HEK293 (cell line): ENCODE results near the gene CELSR1.

Experiments
- CTCF ChIA-PET: fragments of 350-600 bp; formaldehyde crosslinking; extraction: SDS; loops from one replicate; lab custom pipeline; 2021; ENCODE audit warnings: antibody characterized with exemption; lab: Yijun Ruan, JAX
- POLR2A ChIA-PET: fragments of 300-600 bp; formaldehyde crosslinking; extraction: SDS; loops from one replicate; lab custom pipeline; 2020; ENCODE audit warnings: antibody characterized with exemption, inconsistent platforms; lab: Yijun Ruan, JAX
- H3K27ac ChIP-seq: fragments of 200-500 bp; sonication (Bioruptor generic); 2 replicates; pipeline ENCODE4 v1.5.1; 2014; ENCODE audit warnings: low read depth, low read length, control low read depth, inconsistent platforms; ENCODE audit errors: extremely low read depth
- H3K36me3 ChIP-seq, 2 experiments: fragments of 200-500 bp in 1 of 2; sonication (Bioruptor generic) in 1 of 2; 1 replicate in 1 of 2; 2 replicates in 1 of 2; pipeline ENCODE4 v1.5.1; 2014 to 2017; ENCODE audit warnings: inconsistent platforms in 2 of 2, low read length in 2 of 2; ENCODE audit not compliant: control insufficient read depth in 2 of 2, insufficient read depth in 1 of 2
- H3K4me1 ChIP-seq: fragments of 200-500 bp; sonication (Bioruptor generic); 2 replicates; pipeline ENCODE4 v1.5.1; 2014; ENCODE audit warnings: mild to moderate bottlenecking, low read length, inconsistent platforms; ENCODE audit not compliant: control insufficient read depth, insufficient read depth
- H3K4me3 ChIP-seq: 2 replicates; pipeline ENCODE4 v1.5.1; 2011; ENCODE audit warnings: low read depth, mild to moderate bottlenecking, control low read depth, low read length, moderate library complexity
- H3K9me3 ChIP-seq: fragments of 200-500 bp; sonication (Bioruptor generic); 2 replicates; pipeline ENCODE4 v1.5.1; 2014; ENCODE audit warnings: low read depth, low read length, inconsistent platforms; ENCODE audit not compliant: control insufficient read depth, insufficient read depth
- ATF2 ChIP-seq: fragments of 450-650 bp; formaldehyde crosslinking; IDR thresholded peaks from 2 replicates; pipeline ENCODE4 v1.5.1; 2016; ENCODE audit warnings: missing biosample characterization, missing genetic modification characterization, low read depth
- BCL11A ChIP-seq: fragments of 450-650 bp; formaldehyde crosslinking; IDR thresholded peaks from 2 replicates; pipeline ENCODE4 v1.5.1; 2016; ENCODE audit warnings: low read depth, missing biosample characterization, missing genetic modification characterization
- EGR2 ChIP-seq: fragments of 450-650 bp; formaldehyde crosslinking; IDR thresholded peaks from 2 replicates; pipeline ENCODE4 v1.5.1; 2016; ENCODE audit warnings: low read depth, missing biosample characterization, missing genetic modification characterization
- KLF10 ChIP-seq: fragments of 450-650 bp; IDR thresholded peaks from 2 replicates; pipeline ENCODE4 v1.5.1; 2018; ENCODE audit warnings: missing biosample characterization, mild to moderate bottlenecking, missing genetic modification characterization
- MEIS1 ChIP-seq: sonication (generic); formaldehyde crosslinking; IDR thresholded peaks from 2 replicates; pipeline ENCODE4 v1.8.1; 2022; ENCODE audit warnings: missing genetic modification reagents, mild to moderate bottlenecking, borderline replicate concordance
- RBAK ChIP-seq: fragments of 450-650 bp; formaldehyde crosslinking; IDR thresholded peaks from 2 replicates; pipeline ENCODE4 v1.5.1; 2016; ENCODE audit warnings: missing biosample characterization, missing genetic modification characterization
- SCRT1 ChIP-seq: fragments of 450-650 bp; formaldehyde crosslinking; IDR thresholded peaks from 2 replicates; pipeline ENCODE4 v1.5.1; 2016; ENCODE audit warnings: missing biosample characterization, missing genetic modification characterization, borderline replicate concordance
- SCRT2 ChIP-seq: fragments of 450-650 bp; formaldehyde crosslinking; IDR thresholded peaks from 2 replicates; pipeline ENCODE4 v1.5.1; 2016; ENCODE audit warnings: missing biosample characterization, missing genetic modification characterization
- TCF7L2 ChIP-seq: IDR thresholded peaks from 2 replicates; pipeline ENCODE4 v1.6.1; 2011; ENCODE audit warnings: low read depth, mild to moderate bottlenecking, inconsistent platforms, low read length, moderate library complexity, borderline replicate concordance
- WT1 ChIP-seq: fragments of 450-650 bp; formaldehyde crosslinking; IDR thresholded peaks from 2 replicates; pipeline ENCODE4 v1.5.1; 2016; ENCODE audit warnings: missing biosample characterization, missing genetic modification characterization
- ZBTB1 ChIP-seq: fragments of 450-650 bp; formaldehyde crosslinking; IDR thresholded peaks from 2 replicates; pipeline ENCODE4 v1.5.1; 2016; ENCODE audit warnings: missing biosample characterization, missing genetic modification characterization
- ZBTB17 ChIP-seq: fragments of 450-650 bp; formaldehyde crosslinking; IDR thresholded peaks from 2 replicates; pipeline ENCODE4 v1.5.1; 2016; ENCODE audit warnings: missing biosample characterization, missing genetic modification characterization
- ZFHX2 ChIP-seq: fragments of 450-650 bp; formaldehyde crosslinking; conservative IDR thresholded peaks from 2 replicates; pipeline ENCODE4 v1.5.1; 2016; ENCODE audit warnings: missing biosample characterization, missing genetic modification characterization
- ZFP3 ChIP-seq: fragments of 450-650 bp; formaldehyde crosslinking; IDR thresholded peaks from 2 replicates; pipeline ENCODE4 v1.5.1; 2016; ENCODE audit warnings: low read depth, missing biosample characterization, missing genetic modification characterization
- ZFP37 ChIP-seq: fragments of 450-650 bp; formaldehyde crosslinking; IDR thresholded peaks from 2 replicates; pipeline ENCODE4 v1.5.1; 2016; ENCODE audit warnings: missing biosample characterization, missing genetic modification characterization
- ZFP41 ChIP-seq: fragments of 450-650 bp; formaldehyde crosslinking; IDR thresholded peaks from 2 replicates; pipeline ENCODE4 v1.5.1; 2016; ENCODE audit warnings: missing biosample characterization, missing genetic modification characterization, borderline replicate concordance
- ZFP69B ChIP-seq: fragments of 450-650 bp; formaldehyde crosslinking; IDR thresholded peaks from 2 replicates; pipeline ENCODE4 v1.5.1; 2016; ENCODE audit warnings: missing biosample characterization, missing genetic modification characterization
- ZNF121 ChIP-seq: fragments of 450-650 bp; formaldehyde crosslinking; IDR thresholded peaks from 2 replicates; pipeline ENCODE4 v1.5.1; 2016; ENCODE audit warnings: missing biosample characterization, missing genetic modification characterization
- ZNF155 ChIP-seq: fragments of 450-650 bp; formaldehyde crosslinking; IDR thresholded peaks from 2 replicates; pipeline ENCODE4 v1.5.1; 2016; ENCODE audit warnings: missing biosample characterization, missing genetic modification characterization
- ZNF175 ChIP-seq: fragments of 450-650 bp; formaldehyde crosslinking; IDR thresholded peaks from 2 replicates; pipeline ENCODE4 v1.5.1; 2016; ENCODE audit warnings: missing biosample characterization, missing genetic modification characterization
- ZNF184 ChIP-seq: fragments of 450-650 bp; IDR thresholded peaks from 2 replicates; pipeline ENCODE4 v1.5.1; 2018; ENCODE audit warnings: missing biosample characterization, mild to moderate bottlenecking, missing genetic modification characterization
- ZNF214 ChIP-seq: fragments of 450-650 bp; formaldehyde crosslinking; IDR thresholded peaks from 2 replicates; pipeline ENCODE4 v1.5.1; 2017; ENCODE audit warnings: missing biosample characterization, mild to moderate bottlenecking, missing genetic modification characterization, borderline replicate concordance
- ZNF423 ChIP-seq: fragments of 450-650 bp; formaldehyde crosslinking; IDR thresholded peaks from 2 replicates; pipeline ENCODE4 v1.5.1; 2016; ENCODE audit warnings: missing biosample characterization, missing genetic modification characterization
- ZNF48 ChIP-seq: fragments of 450-650 bp; formaldehyde crosslinking; IDR thresholded peaks from 2 replicates; pipeline ENCODE4 v1.5.1; 2016; ENCODE audit warnings: missing biosample characterization, missing genetic modification characterization
- ZNF514 ChIP-seq: fragments of 450-650 bp; formaldehyde crosslinking; IDR thresholded peaks from 2 replicates; pipeline ENCODE4 v1.5.1; 2016; ENCODE audit warnings: missing biosample characterization, missing genetic modification characterization
- ZNF610 ChIP-seq: fragments of 450-650 bp; formaldehyde crosslinking; IDR thresholded peaks from 2 replicates; pipeline ENCODE4 v1.5.1; 2016; ENCODE audit warnings: missing biosample characterization, missing genetic modification characterization, borderline replicate concordance
- ZNF626 ChIP-seq: fragments of 450-650 bp; sonication (Bioruptor Pico); formaldehyde crosslinking; IDR thresholded peaks from 2 replicates; pipeline ENCODE4 v1.5.1; 2018; ENCODE audit warnings: missing biosample characterization, missing genetic modification characterization, inconsistent platforms
- ZNF76 ChIP-seq: fragments of 450-650 bp; formaldehyde crosslinking; IDR thresholded peaks from 2 replicates; pipeline ENCODE4; 2016; ENCODE audit warnings: low read depth, missing biosample characterization, missing genetic modification characterization, borderline replicate concordance
- ZNF768 ChIP-seq: fragments of 450-650 bp; formaldehyde crosslinking; IDR thresholded peaks from 2 replicates; pipeline ENCODE4 v1.5.1; 2018; ENCODE audit warnings: missing biosample characterization, mild to moderate bottlenecking, missing genetic modification characterization
- ZNF792 ChIP-seq: fragments of 450-650 bp; formaldehyde crosslinking; IDR thresholded peaks from 2 replicates; pipeline ENCODE4 v1.5.1; 2016; ENCODE audit warnings: missing biosample characterization, missing genetic modification characterization
- ZSCAN23 ChIP-seq: fragments of 450-650 bp; formaldehyde crosslinking; IDR thresholded peaks from 2 replicates; pipeline ENCODE4 v1.5.1; 2016; ENCODE audit warnings: missing biosample characterization, missing genetic modification characterization
- ZSCAN30 ChIP-seq: fragments of 450-650 bp; IDR thresholded peaks from 2 replicates; pipeline ENCODE4 v1.5.1; 2018; ENCODE audit warnings: missing biosample characterization, mild to moderate bottlenecking, missing genetic modification characterization, moderate library complexity
- ZSCAN5A ChIP-seq: fragments of 450-650 bp; formaldehyde crosslinking; IDR thresholded peaks from 2 replicates; pipeline ENCODE4 v1.5.1; 2016; ENCODE audit warnings: missing biosample characterization, missing genetic modification characterization

The CELSR1 gene

GRCh38 chr22:46476547-46476941 is 60.9 kb downstream of the CELSR1 start (continued):
- TF ChIP-seq ZNF121 (tag by site-specific recombination) (no peak), BCL11A (tag by site-specific recombination) (no peak)

- Histone ChIP-seq H3K9me3 (no peaks in the 10 kb centered on the region), H3K4me3 (no peak overlapping the region), H3K36me3 (no peaks in the 10 kb centered on the region), H3K4me1 (no peaks in the 10 kb centered on the region), H3K27ac (no peak overlapping the region)
- ChIA-PET CTCF (interaction anchor here (1.2 kb wide), 1 partner anchor 106 kb away, joined by 3 read pairs; no protein-coding TSS in a partner anchor), POLR2A (no interaction called here)
- TF ChIP-seq WT1 (tag by site-specific recombination) (no peak), SCRT2 (peak; percentile 23; the same call in 1 of the 2 replicates)
These were observed 63.4 kb downstream of the CELSR1 start for GRCh38 chr22:46473896-46474557.

- ChIA-PET CTCF (no interaction called here), POLR2A (no interaction called here)
These were observed 64.2 kb downstream of the CELSR1 start for GRCh38 chr22:46473021-46473779.

GRCh38 chr22:46472722-46473016 is 64.8 kb downstream of the CELSR1 start:
- CTCF ChIA-PET: no interaction called here
- Histone ChIP-seq H3K4me3 (no peak overlapping the region), H3K4me1 (no peaks in the 10 kb centered on the region)

More at GRCh38 chr22:46473021-46473779, 64.2 kb downstream of the CELSR1 start:
- Histone ChIP-seq H3K36me3 (no peaks in the 10 kb centered on the region), H3K27ac (no peak overlapping the region), H3K4me1 (no peaks in the 10 kb centered on the region), H3K9me3 (no peaks in the 10 kb centered on the region), H3K4me3 (no peak overlapping the region)
- no peak for TF ChIP-seq RBAK (tag by site-specific recombination)
- TF ChIP-seq ZFP3 (tag by site-specific recombination): no peak
- no peak for TF ChIP-seq WT1 (tag by site-specific recombination)
- no peak for TF ChIP-seq ZNF768 (tag by site-specific recombination)
- no peak for TF ChIP-seq ZNF792 (tag by site-specific recombination)
- no peak for TF ChIP-seq EGR2
- no peak for TF ChIP-seq ZNF514 (tag by site-specific recombination)
- no peak for TF ChIP-seq ZNF76 (tag by site-specific recombination)
- no peak for TF ChIP-seq ZBTB1 (tag by site-specific recombination)
- no peak for TF ChIP-seq ZNF184 (tag by site-specific recombination)
- TF ChIP-seq ZNF626 (tag by site-specific recombination): no peak
- TF ChIP-seq SCRT1 (tag by site-specific recombination): no peak
- no peak for TF ChIP-seq ZNF610 (tag by site-specific recombination)
- TF ChIP-seq ZFP69B (tag by site-specific recombination): no peak
- TF ChIP-seq ZFHX2 (tag by site-specific recombination): no peak
- TF ChIP-seq ZSCAN5A (tag by site-specific recombination): no peak
- TF ChIP-seq TCF7L2: no peak
- TF ChIP-seq ZFP37 (tag by site-specific recombination): no peak
- TF ChIP-seq MEIS1 (CRISPR knock-in tag): no peak
- no peak for TF ChIP-seq ZSCAN30

More at GRCh38 chr22:46472722-46473016, 64.8 kb downstream of the CELSR1 start:
- Histone ChIP-seq H3K36me3 (no peaks in the 10 kb centered on the region), H3K9me3 (no peaks in the 10 kb centered on the region), H3K27ac (no peak overlapping the region)
- no peak for TF ChIP-seq ZNF175 (tag by site-specific recombination)
- TF ChIP-seq ZNF155 (tag by site-specific recombination): no peak
- no peak for TF ChIP-seq ZFP41
- no peak for TF ChIP-seq ATF2 (tag by site-specific recombination)
- no peak for TF ChIP-seq ZNF48 (tag by site-specific recombination)
- no peak for TF ChIP-seq ZBTB17 (tag by site-specific recombination)
- TF ChIP-seq ZSCAN23: no peak
- no peak for TF ChIP-seq KLF10 (tag by site-specific recombination)
- TF ChIP-seq ZNF214 (tag by site-specific recombination): no peak
- TF ChIP-seq ZNF423 (tag by site-specific recombination): no peak
- POLR2A ChIA-PET: no interaction called here
